Mucosa of descending colon (tissue), 3 donors: ENCODE results near the gene FAR1. TPM values are rescaled to one million over a fixed set of nuclear protein-coding genes. Genes with fewer than 3 reads are reported as not detected.
A peak's percentile ranks its signal among the peaks of the same experiment; 100 is the strongest.

Experiments used
- ATAC-seq: fragments of 200-7000 bp; cut with Tn5 transposase; one replicate; pipeline ENCODE4 v1.9.1; 2020; ENCODE audit warnings: mild to moderate bottlenecking, moderate library complexity
- DNase-seq, 3 donors: peaks; one replicate each; pipeline ENCODE4 v3.0.0-alpha.2; 2020
- H3K36me3 ChIP-seq: fragments of 200-600 bp; one replicate; pipeline ENCODE4 v1.8.0; 2021; ENCODE audit warnings: low read depth, mild to moderate bottlenecking
- H3K4me1 ChIP-seq: fragments of 200-600 bp; one replicate; pipeline ENCODE4 v1.8.0; 2021; ENCODE audit warnings: low read depth, mild to moderate bottlenecking
- H3K4me3 ChIP-seq: fragments of 200-600 bp; one replicate; pipeline ENCODE4 v1.8.0; 2021; ENCODE audit warnings: mild to moderate bottlenecking
- H3K9me3 ChIP-seq: fragments of 200-600 bp; one replicate; pipeline ENCODE4 v1.8.0; 2021; ENCODE audit warnings: mild to moderate bottlenecking
- CTCF ChIP-seq: fragments of 200-600 bp; IDR thresholded peaks from one replicate; pipeline ENCODE4 v1.8.0; 2022; ENCODE audit warnings: antibody characterized with exemption, mild to moderate bottlenecking
- intact Hi-C, 2 donors: fragments of 100-400 bp; cut with DNase I in 1 of 2; cut with micrococcal nuclease in 1 of 2; formaldehyde crosslinking; loops; one replicate each; pipeline versions ENCODE4 v1.11.0 to v1.11.1; 2022; cut with DNase I, micrococcal nuclease
- total RNA-seq, 3 donors: library from RNA; stranded (reverse); fragmentation: NEBNext Ultra II Directional in 2 of 3; extraction: Animal tissue kit (Norgen Biotek cat#: 25700) in 2 of 3; gene quantifications; one replicate each; pipeline versions ENCODE4 v1.2.1 to v1.2.4, GENCODE V29; 2021 to 2023
- donor health status: DM: no; HTN: no; CAD: no; lungs with moderate emphysema.
- donor health status: DM: no; HTN: no; CAD: no.
- donor health status: DM: no; HTN: yes; CAD: no.

Gene FAR1
- total RNA-seq, 3 donors from 2014 or later, result 74.3 to 103 (median 102) TPM

GRCh38 chr11:13692172-13692571 lies 23.7 kb downstream of the FAR1 start:
- Histone ChIP-seq H3K36me3 (no peaks in the 10 kb centered on the region), H3K4me1 (no peaks in the 10 kb centered on the region), H3K4me3 (no peak overlapping the region), H3K9me3 (no peaks in the 10 kb centered on the region)
- no peak for TF ChIP-seq CTCF
- DNase-seq (no peak), ATAC-seq (peak; percentile 37)
- intact Hi-C loops, result no loop called here

GRCh38 chr11:13694115-13694514 lies 25.6 kb downstream of the FAR1 start:
- no peak for DNase-seq
- TF ChIP-seq CTCF, result no peak
- intact Hi-C loops, result no loop called here
- Histone ChIP-seq H3K36me3 (no peaks in the 10 kb centered on the region), H3K4me3 (no peak overlapping the region), H3K9me3 (no peaks in the 10 kb centered on the region), H3K4me1 (peaks cover 4% of the 10 kb centered on the region)
- ATAC-seq, result no peak

DNA sequence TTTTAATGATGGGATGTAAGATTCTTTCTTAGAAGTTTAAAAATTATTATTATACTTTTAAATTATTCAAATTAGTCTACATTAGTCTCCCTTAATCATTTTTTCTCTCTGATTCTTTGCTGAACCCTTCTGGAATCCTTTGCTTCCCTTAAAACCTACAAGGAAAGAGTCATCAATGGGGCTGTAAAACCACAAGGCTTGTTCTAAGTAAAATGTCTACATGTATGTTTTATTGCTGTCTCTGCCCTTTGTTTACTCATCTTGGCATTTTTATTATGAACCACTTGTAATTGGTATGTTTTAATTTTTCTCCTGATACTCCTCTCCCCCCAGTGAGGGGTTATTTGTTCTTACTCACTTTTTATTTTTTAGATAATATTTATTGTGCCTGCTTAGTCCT lies 27.4 kb downstream of the FAR1 start:
- H3K4me3 ChIP-seq, result no peak overlapping the region
- intact Hi-C loops, result no loop called here
- no peaks in the 10 kb centered on the region for H3K9me3 ChIP-seq
- peaks cover 11% of the 10 kb centered on the region for H3K4me1 ChIP-seq
- no peaks in the 10 kb centered on the region for H3K36me3 ChIP-seq
- TF ChIP-seq CTCF, result no peak
- ATAC-seq (peak; percentile 56), DNase-seq (no peak)

- Histone ChIP-seq H3K36me3 (no peaks in the 10 kb centered on the region), H3K4me3 (no peak overlapping the region), H3K4me1 (peaks cover 11% of the 10 kb centered on the region), H3K9me3 (no peaks in the 10 kb centered on the region)
- ATAC-seq (no peak), DNase-seq (no peak)
- intact Hi-C loops, result no loop called here
- TF ChIP-seq CTCF, result no peak
Observed at GRCh38 chr11:13697710-13698109, 29.2 kb downstream of the FAR1 start.

DNA sequence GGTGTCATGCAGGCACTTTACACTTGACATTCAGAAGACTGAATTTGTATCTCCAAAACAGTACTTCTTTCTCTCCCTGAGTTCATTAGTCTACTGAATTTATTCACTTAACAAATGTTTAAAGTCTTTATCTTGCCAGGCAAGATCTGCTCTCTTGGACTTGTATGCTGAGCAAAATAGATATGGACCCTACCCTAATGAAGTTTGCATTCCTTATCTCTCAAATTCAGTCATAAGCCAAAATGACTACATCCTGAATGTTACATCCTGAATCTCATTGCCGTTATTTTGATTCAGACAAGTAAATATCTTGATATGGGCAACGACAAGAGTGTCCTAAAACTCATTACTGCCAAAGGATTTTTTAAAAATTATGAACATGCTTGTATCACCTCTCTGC lies 29.7 kb downstream of the FAR1 start:
- no peak overlapping the region for H3K4me3 ChIP-seq
- intact Hi-C loops, result no loop called here
- peaks cover 11% of the 10 kb centered on the region for H3K4me1 ChIP-seq
- no peak for TF ChIP-seq CTCF
- no peak for ATAC-seq
- no peak for DNase-seq
- no peaks in the 10 kb centered on the region for H3K36me3 ChIP-seq
- H3K9me3 ChIP-seq, result no peaks in the 10 kb centered on the region

GRCh38 chr11:13699041-13699440 lies 30.6 kb downstream of the FAR1 start:
- TF ChIP-seq CTCF, result no peak
- no peaks in the 10 kb centered on the region for H3K36me3 ChIP-seq
- DNase-seq (no peak), ATAC-seq (peak; percentile 77)
- no peak overlapping the region for H3K4me3 ChIP-seq
- no peaks in the 10 kb centered on the region for H3K9me3 ChIP-seq
- H3K4me1 ChIP-seq, result peaks cover 11% of the 10 kb centered on the region
- intact Hi-C loops, result no loop called here
